ENCODE measurements around the gene NEK10.
A peak's percentile ranks its signal among the peaks of the same experiment; 100 is the strongest.

Gene NEK10

DNA sequence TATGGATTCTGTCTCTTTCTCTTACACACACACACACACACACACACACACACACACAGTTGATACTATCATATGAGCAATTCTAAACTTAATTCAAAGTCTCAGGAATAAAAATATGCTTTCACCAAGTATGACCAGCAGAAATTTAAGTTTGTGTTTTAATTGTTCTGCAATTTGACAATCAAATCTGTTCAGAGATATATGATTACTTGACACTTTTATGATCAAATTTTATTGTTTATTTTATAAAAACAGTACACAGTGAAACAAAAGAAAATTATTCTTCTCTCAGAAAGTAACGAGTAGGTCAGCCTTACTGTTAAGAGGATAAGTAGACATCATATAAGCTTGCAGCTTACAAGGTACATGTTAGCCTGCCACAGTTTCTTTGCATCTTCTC, 114.3 kb downstream of the NEK10 start:
- TF ChIP-seq, protein P1, sequence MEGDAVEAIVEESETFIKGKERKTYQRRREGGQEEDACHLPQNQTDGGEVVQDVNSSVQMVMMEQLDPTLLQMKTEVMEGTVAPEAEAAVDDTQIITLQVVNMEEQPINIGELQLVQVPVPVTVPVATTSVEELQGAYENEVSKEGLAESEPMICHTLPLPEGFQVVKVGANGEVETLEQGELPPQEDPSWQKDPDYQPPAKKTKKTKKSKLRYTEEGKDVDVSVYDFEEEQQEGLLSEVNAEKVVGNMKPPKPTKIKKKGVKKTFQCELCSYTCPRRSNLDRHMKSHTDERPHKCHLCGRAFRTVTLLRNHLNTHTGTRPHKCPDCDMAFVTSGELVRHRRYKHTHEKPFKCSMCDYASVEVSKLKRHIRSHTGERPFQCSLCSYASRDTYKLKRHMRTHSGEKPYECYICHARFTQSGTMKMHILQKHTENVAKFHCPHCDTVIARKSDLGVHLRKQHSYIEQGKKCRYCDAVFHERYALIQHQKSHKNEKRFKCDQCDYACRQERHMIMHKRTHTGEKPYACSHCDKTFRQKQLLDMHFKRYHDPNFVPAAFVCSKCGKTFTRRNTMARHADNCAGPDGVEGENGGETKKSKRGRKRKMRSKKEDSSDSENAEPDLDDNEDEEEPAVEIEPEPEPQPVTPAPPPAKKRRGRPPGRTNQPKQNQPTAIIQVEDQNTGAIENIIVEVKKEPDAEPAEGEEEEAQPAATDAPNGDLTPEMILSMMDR (IDR thresholded peaks at IDR 0.05; ENCODE audit: extremely low read depth, missing control alignments) = no peak
- no peak for DNase-seq (ENCODE audit: low spot score)

DNA sequence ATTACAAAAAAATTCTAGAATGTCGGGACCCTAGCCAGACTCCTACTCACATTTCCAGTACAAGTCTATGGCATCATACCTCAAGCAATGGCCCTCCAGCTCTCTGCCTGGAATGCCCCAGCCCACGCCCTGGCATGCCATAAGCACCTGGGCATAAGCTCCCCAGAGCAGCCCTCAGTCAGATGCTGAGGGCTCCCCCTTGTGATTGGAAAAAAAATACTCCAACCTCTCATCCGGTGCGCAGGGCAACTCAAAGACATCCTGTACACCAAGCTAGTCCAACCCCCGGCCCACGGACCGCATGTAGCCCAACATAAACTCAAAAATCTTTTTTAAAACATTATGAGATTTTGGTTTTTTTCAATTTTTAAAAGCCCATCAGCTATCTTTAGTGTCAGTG, 115.4 kb downstream of the NEK10 start:
- DNase-seq (ENCODE audit: low spot score) = peak; percentile 11
- TF ChIP-seq, protein P1 (IDR thresholded peaks at IDR 0.05; ENCODE audit: extremely low read depth, missing control alignments) = peak; percentile 13

DNA sequence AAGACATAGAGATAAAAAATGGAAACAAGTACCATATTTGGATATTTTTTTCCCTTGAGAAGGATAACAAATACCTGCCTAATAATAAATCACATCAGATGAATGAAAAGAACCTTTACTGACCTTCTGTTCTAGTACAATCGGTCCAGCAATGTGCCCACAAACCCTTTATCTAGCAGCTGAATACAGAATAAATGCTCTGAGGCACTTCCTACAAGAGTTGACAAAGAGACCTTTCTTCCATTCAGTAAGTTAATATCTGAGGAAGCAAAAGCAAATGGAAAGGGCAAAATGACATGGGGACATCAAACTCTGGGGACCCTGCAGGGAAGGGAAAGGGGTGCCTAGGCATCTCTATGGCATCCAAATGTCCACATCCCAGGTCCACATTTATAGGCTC, 115.8 kb downstream of the NEK10 start:
- DNase-seq (ENCODE audit: low spot score) = no peak

DNA sequence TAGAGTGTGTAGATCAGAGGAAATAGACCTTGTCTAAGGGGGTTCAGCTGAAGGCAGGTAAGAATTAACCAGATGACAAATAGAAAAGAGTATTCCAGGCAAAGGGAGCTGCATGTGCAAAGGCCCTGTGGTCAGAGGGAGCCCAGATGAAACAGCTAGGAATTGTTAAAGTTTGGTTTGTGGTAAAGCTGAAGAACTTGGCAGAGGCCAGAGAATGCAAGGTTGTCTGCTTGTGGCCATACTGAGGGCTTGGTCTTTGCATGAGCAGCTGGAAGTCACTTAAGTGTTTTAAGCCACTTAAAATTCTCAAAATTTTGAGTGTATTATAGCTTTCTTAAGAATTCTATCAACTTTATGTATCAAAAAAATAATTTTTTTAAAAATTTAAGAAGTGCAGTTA, 116.5 kb downstream of the NEK10 start:
- TF ChIP-seq, protein P1 (IDR thresholded peaks at IDR 0.05; ENCODE audit: extremely low read depth, missing control alignments) = no peak
- no peak for DNase-seq (ENCODE audit: low spot score)

More for the DNA sequence above, 115.8 kb downstream of the NEK10 start:
- TF ChIP-seq, protein P1 (IDR thresholded peaks at IDR 0.05; ENCODE audit: extremely low read depth, missing control alignments) = no peak

DNA sequence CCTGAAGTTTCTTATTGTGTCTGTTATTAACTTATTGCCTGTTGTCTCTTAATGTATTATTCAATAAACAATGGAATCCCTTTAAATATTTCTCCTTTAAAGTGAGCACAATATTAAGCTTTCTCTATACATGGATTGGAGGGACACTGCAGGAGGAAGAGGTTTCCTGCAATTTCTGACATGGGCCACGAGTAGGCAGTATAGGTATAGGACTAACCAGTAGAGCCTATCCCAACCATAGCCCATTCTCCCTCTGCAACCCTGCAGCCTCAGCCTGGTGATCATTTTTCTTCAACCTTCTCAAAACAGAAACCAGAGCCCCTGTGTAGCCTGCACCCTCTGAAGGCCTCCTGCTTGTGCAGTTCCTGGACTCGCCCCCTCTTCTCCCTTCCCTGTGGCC, 124.8 kb downstream of the NEK10 start:
- TF ChIP-seq, protein P1 (IDR thresholded peaks at IDR 0.05; ENCODE audit: extremely low read depth, missing control alignments) = no peak
- no peak for DNase-seq (ENCODE audit: low spot score)

DNA sequence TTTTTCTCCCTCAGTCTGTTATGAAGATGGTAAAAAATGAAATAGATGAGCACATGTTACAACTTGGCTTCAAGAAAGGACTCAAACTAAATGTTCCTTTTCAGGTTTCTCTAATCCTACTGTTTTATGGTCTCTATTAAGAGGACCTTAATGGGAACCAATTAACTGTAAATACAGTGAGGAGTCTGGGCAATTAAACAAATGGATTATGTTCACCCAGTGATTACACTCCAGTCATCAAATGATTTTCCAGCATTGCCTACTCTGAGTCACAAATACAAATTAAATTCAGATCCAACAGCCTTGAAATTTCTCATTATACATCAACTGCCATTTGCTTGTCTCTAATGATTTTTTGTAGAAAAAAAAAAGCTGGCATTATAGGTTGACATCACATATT, 129.2 kb downstream of the NEK10 start:
- no peak for DNase-seq (ENCODE audit: low spot score)
- TF ChIP-seq, protein P1 (IDR thresholded peaks at IDR 0.05; ENCODE audit: extremely low read depth, missing control alignments) = no peak

DNA sequence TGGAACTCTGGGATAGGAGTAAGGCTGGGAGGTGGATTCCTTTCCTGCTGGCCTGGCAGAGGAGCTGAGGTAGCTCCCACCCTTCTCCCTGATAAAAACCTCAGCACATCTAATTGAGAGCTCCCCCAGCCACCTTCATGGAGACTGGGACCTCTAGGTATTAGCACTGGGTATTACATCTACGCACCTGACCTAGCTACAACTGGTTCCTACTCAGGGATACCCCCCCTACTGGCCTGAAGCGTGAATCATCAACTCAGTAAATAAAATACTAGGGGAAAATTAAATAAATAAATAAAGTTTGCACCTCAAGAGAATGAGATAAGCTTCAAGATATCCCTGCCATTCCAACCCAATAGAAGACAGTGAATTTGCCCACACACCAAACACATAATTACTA, 140.4 kb downstream of the NEK10 start:
- no peak for DNase-seq (ENCODE audit: low spot score)
- TF ChIP-seq, protein P1 (IDR thresholded peaks at IDR 0.05; ENCODE audit: extremely low read depth, missing control alignments) = no peak

All from GM20000 (cell line).